ENCODE measurements around the gene IFNA8. TPM values are rescaled to one million over a fixed set of nuclear protein-coding genes. Genes with fewer than 3 reads are reported as not detected.

IFNA8 gene
- total RNA-seq, 1 experiment from 2014 or later = not detected

- no peak within 1 kb of the TSS for H2BK120ac ChIP-seq (ENCODE audit: low read depth, low read length, poor library complexity, severe bottlenecking)
- no peaks in the 10 kb centered on the region for H3K36me3 Mint-ChIP-seq (ENCODE audit: insufficient read depth in 1 of 3, low read depth in 3 of 3)
- no peak within 1 kb of the TSS for H3K4me2 ChIP-seq (ENCODE audit: insufficient read depth, insufficient read length, low read length)
- peaks cover 0 to 12% of the 10 kb centered on the region in 2 experiments; a peak in 4 of 5 replicates for H3K9me3 Mint-ChIP-seq
- H3K4me1 Mint-ChIP-seq = no peaks in the 10 kb centered on the region
- H3K56ac ChIP-seq (ENCODE audit: insufficient read length, low read depth, low read length) = no peak within 1 kb of the TSS
- H2BK20ac ChIP-seq (ENCODE audit: low read depth, low read length, poor library complexity, severe bottlenecking) = no peak within 1 kb of the TSS
- H4K5ac ChIP-seq (ENCODE audit: insufficient read length, low read depth, low read length) = no peak within 1 kb of the TSS
- H3K14ac ChIP-seq (ENCODE audit: insufficient read depth, low read length) = no peak within 1 kb of the TSS
- H3K79me2 ChIP-seq (ENCODE audit: insufficient read depth, low read length) = no peaks in the 10 kb centered on the region
- no peak for DNase-seq
- no peaks in the 10 kb centered on the region for H3K79me1 ChIP-seq (ENCODE audit: insufficient read depth, low read depth, low read length, poor library complexity, severe bottlenecking)
- no peak within 1 kb of the TSS for H2BK5ac ChIP-seq (ENCODE audit: insufficient read length, low read length)
- H3K4me3 Mint-ChIP-seq = no peak within 1 kb of the TSS
- H3K18ac ChIP-seq (ENCODE audit: insufficient read length, low read depth, low read length) = no peak within 1 kb of the TSS
- no peak within 1 kb of the TSS for H2BK15ac ChIP-seq (ENCODE audit: low read depth, low read length)
- H2AK5ac ChIP-seq (ENCODE audit: insufficient read length, low read length) = no peak within 1 kb of the TSS
- H3K23ac ChIP-seq (ENCODE audit: insufficient read length, low read depth, low read length) = no peak within 1 kb of the TSS
- H3K27me3 Mint-ChIP-seq (ENCODE audit: low read depth) = no peaks in the 10 kb centered on the region
- no peak within 1 kb of the TSS for H4K8ac ChIP-seq (replicated peaks; ENCODE audit: insufficient read length, low read depth, low read length)
- no peaks in the 10 kb centered on the region for H3K4me1 ChIP-seq (ENCODE audit: insufficient read depth, low read length)
- no peak for TF ChIP-seq CTCF (conservative IDR thresholded peaks at IDR 0.05)
- no CpG with 5 or more reads among the region's 4 CpGs for WGBS (ENCODE audit: extremely low coverage, insufficient read length, low lambda C conversion rate)
- H2BK12ac ChIP-seq (ENCODE audit: insufficient read length, low read depth, low read length) = no peak within 1 kb of the TSS
- no peaks in the 10 kb centered on the region for H3K23me2 ChIP-seq (ENCODE audit: insufficient read length, low read depth, low read length, poor library complexity, severe bottlenecking)
- H3T11ph ChIP-seq (ENCODE audit: low read length) = no peak within 1 kb of the TSS
- no peak within 1 kb of the TSS for H3K9ac ChIP-seq (ENCODE audit: extremely low read depth, insufficient read length, low read length)
- H3K27me3 ChIP-seq (ENCODE audit: insufficient read depth, low read length) = no peaks in the 10 kb centered on the region
- H4K91ac ChIP-seq (ENCODE audit: insufficient read length, low read depth, low read length) = no peak within 1 kb of the TSS
- H3K9me3 ChIP-seq (ENCODE audit: control insufficient read depth, low read depth, low read length) = no peaks in the 10 kb centered on the region
- no peaks in the 10 kb centered on the region for H4K20me1 ChIP-seq (ENCODE audit: control insufficient read depth, insufficient read depth, insufficient read length)
- no peak within 1 kb of the TSS for H3K4ac ChIP-seq (ENCODE audit: low read depth, low read length)
- no peak within 1 kb of the TSS for H2AFZ ChIP-seq (ENCODE audit: low read length)
- no peak within 1 kb of the TSS for H3K27ac Mint-ChIP-seq
- H3K27ac ChIP-seq (ENCODE audit: insufficient read length, low read depth, low read length) = no peak within 1 kb of the TSS
Observed at GRCh38 chr9:21440139-21440538, 31.2 kb downstream of the IFNA8 start, which contains the start of gene IFNA1. TSS of gene IFNA1 (plus strand) at chr9:21440439. CDS start at chr9:21440508, 69 bp downstream.
